K562 (cell line): Measurements from ENCODE around the gene PTPN14. TPM values are rescaled to one million over a fixed set of nuclear protein-coding genes. Genes with fewer than 3 reads are reported as not detected.

Source experiments
- ATAC-seq: fragments of 200-7000 bp; cut with Tn5 transposase; 3 replicates; pipeline ENCODE4 v1.9.1; 2020; ENCODE audit warnings: moderate library complexity
- BruUV-seq: library from RNA; stranded (reverse); fragments of 400-500 nt; replicated peaks from 2 replicates; lab custom pipeline; 2021; lab: Mats Ljungman, UMichigan
- CTCF ChIA-PET: fragments of 300-600 bp; formaldehyde crosslinking; extraction: SDS; loops from one replicate; lab custom pipeline; 2021; ENCODE audit warnings: low intra/inter-chr PET ratio; lab: Yijun Ruan, JAX
- POLR2A ChIA-PET: fragments of 300-600, 350-650 bp; sonication (Branson Sonifier 250); formaldehyde crosslinking; extraction: SDS; loops from one replicate; lab custom pipeline; 2021; ENCODE audit warnings: antibody characterized with exemption, inconsistent platforms; lab: Yijun Ruan, JAX
- DNase-seq, 4 experiments: peaks; one replicate each; pipeline versions ENCODE4 v3.0.0 to v3.0.0-alpha.2; 2011 to 2018; ENCODE audit warnings: low spot score in 3 of 4, mixed read lengths in 3 of 4; ENCODE audit errors: extremely low read depth in 1 of 4
- FAIRE-seq: peaks from 2 replicates; lab custom pipeline; 2011; peaks lifted over from hg19 to GRCh38; lab: Jason Lieb, UNC
- H2AFZ ChIP-seq: 2 replicates; pipeline ENCODE4 v1.6.0; 2011; ENCODE audit warnings: low read depth, low read length, control low read depth, inconsistent platforms
- H3K27ac ChIP-seq: fragments of 200-600 bp; 3 replicates; pipeline ENCODE4 v1.8.0; 2011; ENCODE audit warnings: low read depth, mild to moderate bottlenecking, control low read depth, inconsistent platforms, low read length, moderate library complexity, mixed read lengths; ENCODE audit errors: extremely low read depth
- H3K27me3 ChIP-seq, 2 experiments: fragments of 300-600 bp in 1 of 2; 2 replicates in 1 of 2; 3 replicates in 1 of 2; pipeline versions ENCODE4 v1.6.0 to v1.8.0; 2011; ENCODE audit warnings: inconsistent platforms in 2 of 2, low read length in 2 of 2, mild to moderate bottlenecking in 1 of 2, mixed read lengths in 1 of 2, moderate library complexity in 1 of 2; ENCODE audit not compliant: control insufficient read depth in 2 of 2, insufficient read depth in 2 of 2
- H3K36me3 ChIP-seq: fragments of 300-600 bp; 3 replicates; pipeline ENCODE4 v1.8.0; 2011; ENCODE audit warnings: mild to moderate bottlenecking, low read length, inconsistent platforms; ENCODE audit not compliant: control insufficient read depth, insufficient read depth
- H3K4me1 ChIP-seq, 2 experiments: fragments of 200-600 bp in 1 of 2; replicated peaks in 1 of 2; 2 replicates in 1 of 2; 3 replicates in 1 of 2; pipeline versions ENCODE4 v1.5.1 to v1.8.0; 2011; ENCODE audit warnings: inconsistent platforms in 2 of 2, low read length in 2 of 2, mild to moderate bottlenecking in 1 of 2, mixed read lengths in 1 of 2, moderate library complexity in 1 of 2; ENCODE audit not compliant: control insufficient read depth in 2 of 2, insufficient read depth in 2 of 2
- H3K4me2 ChIP-seq: 2 replicates; pipeline ENCODE4 v1.6.1; 2011; ENCODE audit warnings: low read length, control low read depth, inconsistent platforms, mixed read lengths; ENCODE audit not compliant: insufficient read depth
- H3K4me3 ChIP-seq: fragments of 200-600 bp; sonication (generic), shearing (Covaris generic); 2 replicates; pipeline ENCODE4 v1.5.1; 2016; ENCODE audit warnings: control low read depth, inconsistent platforms
- H3K79me2 ChIP-seq: fragments of 200-600 bp; 3 replicates; pipeline ENCODE4 v1.8.0; 2011; ENCODE audit warnings: low read length, inconsistent platforms; ENCODE audit not compliant: control insufficient read depth, insufficient read depth
- H3K9ac ChIP-seq, 2 experiments: 2 replicates each; pipeline versions ENCODE4 v1.6.0 to v1.6.1; 2011; ENCODE audit warnings: low read depth in 2 of 2, low read length in 2 of 2, control low read depth in 1 of 2, inconsistent platforms in 1 of 2, mild to moderate bottlenecking in 1 of 2, mixed read lengths in 1 of 2; ENCODE audit not compliant: insufficient read depth in 1 of 2
- H3K9me1 ChIP-seq: one replicate; pipeline ENCODE4 v1.6.0; 2011; ENCODE audit warnings: inconsistent platforms, mild to moderate bottlenecking, low read length, moderate library complexity; ENCODE audit not compliant: control insufficient read depth, insufficient read depth
- H3K9me3 ChIP-seq: replicated peaks from 2 replicates; pipeline ENCODE4 v1.5.1; 2011; ENCODE audit warnings: low read depth, low read length, inconsistent platforms; ENCODE audit not compliant: control insufficient read depth, insufficient read depth
- H4K20me1 ChIP-seq: replicated peaks from 2 replicates; pipeline ENCODE4 v1.6.1; 2011; ENCODE audit warnings: low read length, inconsistent platforms, mixed read lengths; ENCODE audit not compliant: control insufficient read depth, insufficient read depth
- CC2D1A ChIP-seq: fragments of 450-650 bp; IDR thresholded peaks from 2 replicates; pipeline ENCODE4 v1.6.1; 2017; ENCODE audit warnings: mild to moderate bottlenecking
- CUX1 ChIP-seq: fragments of 200-800 bp; sonication (Bioruptor generic); IDR thresholded peaks from 2 replicates; pipeline ENCODE4 v1.6.1; 2016; ENCODE audit warnings: missing genetic modification characterization, missing compliant biosample characterization
- GATAD2A ChIP-seq: fragments of 450-650 bp; IDR thresholded peaks from 2 replicates; pipeline ENCODE4 v1.6.1; 2017
- PHTF2 ChIP-seq: fragments of 250-450 bp; sonication (Bioruptor Pico); IDR thresholded peaks from 2 replicates; pipeline ENCODE4 v1.5.0; 2021; ENCODE audit warnings: mild to moderate bottlenecking
- SNIP1 ChIP-seq: fragments of 450-650 bp; IDR thresholded peaks from 2 replicates; pipeline ENCODE4 v1.7.1; 2017; ENCODE audit warnings: low read depth, mild to moderate bottlenecking
- WGBS: fragments of 100-300 bp; shearing (Covaris generic); methylation state at CpG from one replicate; pipeline ENCODE4 v1.1.6; 2016; ENCODE audit warnings: low coverage, mixed read lengths; ENCODE audit not compliant: insufficient coverage; ENCODE audit errors: missing lambda C conversion rate; 5-methylcytosine and 5-hydroxymethylcytosine counted together
- in situ Hi-C: fragments of 300-500 bp; cut with MboI; formaldehyde crosslinking; loops from 4 replicates; pipeline ENCODE4 v1.15.0; 2018; ENCODE audit warnings: inconsistent platforms, mixed read lengths
- intact Hi-C: fragments of 100-400 bp; cut with micrococcal nuclease; formaldehyde crosslinking; loops from 2 replicates; pipeline ENCODE4 v1.14.2; 2022
- polyA plus RNA-seq, 8 experiments: library from polyadenylated mRNA; depleted of rRNA in 4 of 8; stranded (reverse) in 5 of 8; unstranded in 3 of 8; fragments of >200 nt; fragmentation: Nextera tagmentation in 2 of 8; fragmentation: Illumina TruSeq in 1 of 8; extraction: Ambion mirVana in 2 of 8; extraction: Trizol in 1 of 8; gene quantifications; 2 replicates each; pipeline versions ENCODE4 v1.2.1 to v1.2.3, GENCODE V29; 2011 to 2014; ENCODE audit warnings: inconsistent platforms in 1 of 8, missing spikeins in 1 of 8
- total RNA-seq, 7 experiments: library from RNA; depleted of rRNA in 6 of 7; stranded (reverse); fragments of >200 nt in 6 of 7; fragmentation: Illumina TruSeq in 2 of 7; extraction: Trizol in 2 of 7; gene quantifications; 2 replicates each; pipeline versions ENCODE4 v1.2.1 to v1.2.3, GENCODE V29; 2011 to 2021; ENCODE audit warnings: low replicate concordance in 1 of 7

PTPN14 gene
- total and polyA plus RNA-seq, 9 of the 15 experiments (the other 6 are each of a cell fraction or from before 2014, with no cell fraction given), result 0.01 to 0.29 (median 0.04) TPM; not detected in 6

- no peaks in the 10 kb centered on the region for H3K9me1 ChIP-seq
- H3K27me3 ChIP-seq, result peaks cover 1 to 17% of the 10 kb centered on the region in 2 experiments; a peak in 4 of 5 replicates
- no peak for DNase-seq
- no peaks in the 10 kb centered on the region for H3K9me3 ChIP-seq
- no peak overlapping the region for H3K27ac ChIP-seq
- no peaks in the 10 kb centered on the region for H3K79me2 ChIP-seq
- H4K20me1 ChIP-seq, result no peaks in the 10 kb centered on the region
- POLR2A ChIA-PET, result no interaction called here
- H3K4me1 ChIP-seq, result no peaks in the 10 kb centered on the region
- BruUV-seq, result no TSS peak
- in situ Hi-C loops, result no loop called here
- intact Hi-C loops, result loop anchor here (5.0 kb wide), 1 partner anchor 115 kb away; no protein-coding TSS in a partner anchor
- no peak for FAIRE-seq
- CTCF ChIA-PET, result no interaction called here
- H3K4me2 ChIP-seq, result no peak overlapping the region
- no peak for ATAC-seq
- 4% methylated on average over 8 of the region's 8 CpGs for WGBS
- no peak overlapping the region for H2AFZ ChIP-seq
- no peaks in the 10 kb centered on the region for H3K36me3 ChIP-seq
- H3K4me3 ChIP-seq, result no peak overlapping the region
- no peak overlapping the region for H3K9ac ChIP-seq
- TF ChIP-seq GATAD2A (no peak), CC2D1A (no peak), CUX1 (no peak), SNIP1 (no peak), PHTF2 (CRISPR knock-in tag) (no peak)
Observed at GRCh38 chr1:214446772-214447556, 104.4 kb downstream of the PTPN14 start.
